EH (cell line): ENCODE data around the gene EXOG.
"Not testable (repeated sequence)": the region's sequence is repeated elsewhere in the genome, so short reads cannot be mapped to it uniquely, and the experiment has no call there.

Experiments used
- DNase-seq: peaks from one replicate; pipeline ENCODE4 v3.0.0-alpha.2; 2015; ENCODE audit warnings: low read depth

EXOG gene

GRCh38 chr3:38563886-38564270, 67.7 kb downstream of the EXOG start:
- DNase-seq = no peak

- no peak for DNase-seq
Measured at GRCh38 chr3:38564631-38565338, 68.6 kb downstream of the EXOG start.

GRCh38 chr3:38565339-38566214, 69.4 kb downstream of the EXOG start:
- no peak for DNase-seq

- DNase-seq = no peak
Measured at GRCh38 chr3:38566215-38566528, 70.0 kb downstream of the EXOG start.

DNA sequence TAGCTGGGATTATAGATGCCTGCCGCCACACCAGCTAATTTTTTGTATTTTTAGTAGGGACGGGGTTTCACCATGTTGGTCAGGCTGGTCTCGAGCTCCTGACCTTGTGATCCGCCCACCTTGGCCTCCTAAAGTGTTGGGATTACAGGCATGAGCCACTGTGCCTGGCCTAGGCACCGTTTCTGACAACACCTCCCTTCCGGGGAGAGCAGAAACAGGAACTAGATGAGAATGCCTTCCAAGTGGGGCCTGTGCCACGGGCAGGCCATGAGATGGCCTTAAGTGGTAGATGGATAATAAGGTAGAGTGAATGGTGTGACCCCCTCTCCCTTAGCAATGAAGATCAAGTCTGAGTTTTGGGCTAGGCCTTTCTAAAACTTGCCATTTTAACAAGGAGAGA, 70.7 kb downstream of the EXOG start:
- DNase-seq = not testable (repeated sequence)

DNA sequence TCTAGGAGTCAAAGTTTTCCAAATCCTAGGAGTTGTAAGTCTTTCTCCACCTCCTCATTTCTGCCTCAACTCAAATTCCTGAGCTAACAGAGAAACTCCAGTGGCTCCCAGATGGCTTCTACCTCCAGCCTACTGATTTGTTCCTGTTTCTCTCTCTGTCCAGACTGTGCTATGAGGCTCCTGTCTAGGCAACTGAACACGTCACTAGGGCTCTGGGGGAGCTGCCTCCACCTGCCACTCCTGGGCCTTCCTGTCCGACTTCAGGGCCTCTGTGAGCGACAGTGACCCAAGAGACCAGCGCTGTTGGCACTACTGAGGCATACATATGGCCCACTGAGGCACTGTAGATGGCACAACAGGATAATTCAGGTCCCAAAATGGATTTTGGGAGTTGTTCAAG, 71.4 kb downstream of the EXOG start:
- DNase-seq = no peak

DNA sequence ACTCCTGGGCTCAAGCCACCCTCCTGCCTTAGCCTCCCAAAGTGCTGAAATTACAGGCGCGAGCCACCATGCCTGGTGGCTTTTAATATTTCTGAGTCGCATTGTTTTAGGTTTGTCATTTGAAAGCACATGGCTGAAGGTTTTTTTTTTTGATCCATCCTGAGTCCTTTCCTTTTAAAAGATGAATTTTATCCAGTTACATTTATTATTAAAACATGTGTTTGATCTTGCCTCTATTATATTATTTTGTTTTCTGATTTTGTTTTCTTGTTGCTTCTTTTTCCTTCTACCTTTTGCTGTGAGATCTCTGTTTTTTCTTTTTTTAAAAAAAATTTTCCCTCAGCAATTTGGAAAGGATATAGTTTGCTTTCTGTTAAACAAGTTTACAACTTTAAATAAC, 77.0 kb downstream of the EXOG start:
- no peak for DNase-seq

DNA sequence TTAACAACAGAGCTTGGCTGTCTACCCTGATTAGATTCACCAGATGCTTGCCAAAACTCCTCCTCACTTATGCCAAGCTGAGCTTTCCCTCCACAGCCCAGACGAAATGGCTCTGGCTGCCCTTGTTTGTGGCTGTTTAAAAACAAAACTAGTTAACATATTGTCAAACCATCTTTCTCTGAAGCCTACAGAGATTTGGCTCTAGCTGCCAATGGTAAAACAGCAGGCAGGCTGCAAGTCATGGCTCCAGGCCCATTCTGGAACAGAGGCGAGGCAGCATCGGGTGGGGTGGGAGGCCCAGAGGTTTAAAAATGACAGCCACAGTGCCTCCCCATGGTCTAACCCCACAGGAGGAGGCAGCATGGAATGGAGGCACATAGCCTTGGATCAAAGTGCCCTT, 77.4 kb downstream of the EXOG start:
- no peak for DNase-seq

- DNase-seq = no peak
Measured at GRCh38 chr3:38574411-38575278, 78.5 kb downstream of the EXOG start.

GRCh38 chr3:38575279-38575843, 79.2 kb downstream of the EXOG start:
- DNase-seq = no peak
